Retinal pigment epithelial cell (primary cell): Measurements from ENCODE around the gene SOBP.

Experiments used
- DNase-seq: peaks from one replicate; pipeline ENCODE4 v3.0.0-alpha.2; 2010; ENCODE audit warnings: low read depth
- H3K4me3 ChIP-seq: 2 replicates; pipeline ENCODE4 v1.5.1; 2011; ENCODE audit warnings: mild to moderate bottlenecking, low read length, control low read depth, moderate library complexity
- TF ChIP-seq, protein P1 (sequence below): conservative IDR thresholded peaks from 2 replicates; pipeline ENCODE4 v1.5.1; 2011; ENCODE audit warnings: low read depth, low read length, control low read depth, inconsistent platforms

Gene SOBP

DNA sequence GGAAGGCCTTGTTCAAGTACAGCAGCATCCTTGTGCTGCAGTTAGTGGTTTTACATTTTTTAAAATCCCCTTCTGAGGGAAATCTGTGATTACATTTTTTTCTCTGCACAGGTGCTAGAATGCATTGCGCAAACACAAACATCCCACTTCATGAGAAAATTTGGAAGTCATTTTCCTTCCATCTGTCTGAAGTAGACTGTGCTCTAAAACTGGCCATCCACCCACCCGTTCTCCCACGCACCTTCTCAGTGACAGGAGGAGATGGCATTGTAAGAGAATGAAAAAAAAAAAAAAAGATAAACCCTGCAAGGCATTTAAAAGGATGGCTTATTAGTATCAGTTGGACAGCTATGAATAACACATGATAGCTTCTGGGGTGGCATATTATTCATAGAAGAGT, 65.0 kb downstream of the SOBP start:
- DNase-seq, result no peak
- H3K4me3 ChIP-seq, result no peak overlapping the region
- TF ChIP-seq, protein P1, sequence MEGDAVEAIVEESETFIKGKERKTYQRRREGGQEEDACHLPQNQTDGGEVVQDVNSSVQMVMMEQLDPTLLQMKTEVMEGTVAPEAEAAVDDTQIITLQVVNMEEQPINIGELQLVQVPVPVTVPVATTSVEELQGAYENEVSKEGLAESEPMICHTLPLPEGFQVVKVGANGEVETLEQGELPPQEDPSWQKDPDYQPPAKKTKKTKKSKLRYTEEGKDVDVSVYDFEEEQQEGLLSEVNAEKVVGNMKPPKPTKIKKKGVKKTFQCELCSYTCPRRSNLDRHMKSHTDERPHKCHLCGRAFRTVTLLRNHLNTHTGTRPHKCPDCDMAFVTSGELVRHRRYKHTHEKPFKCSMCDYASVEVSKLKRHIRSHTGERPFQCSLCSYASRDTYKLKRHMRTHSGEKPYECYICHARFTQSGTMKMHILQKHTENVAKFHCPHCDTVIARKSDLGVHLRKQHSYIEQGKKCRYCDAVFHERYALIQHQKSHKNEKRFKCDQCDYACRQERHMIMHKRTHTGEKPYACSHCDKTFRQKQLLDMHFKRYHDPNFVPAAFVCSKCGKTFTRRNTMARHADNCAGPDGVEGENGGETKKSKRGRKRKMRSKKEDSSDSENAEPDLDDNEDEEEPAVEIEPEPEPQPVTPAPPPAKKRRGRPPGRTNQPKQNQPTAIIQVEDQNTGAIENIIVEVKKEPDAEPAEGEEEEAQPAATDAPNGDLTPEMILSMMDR, result no peak

DNA sequence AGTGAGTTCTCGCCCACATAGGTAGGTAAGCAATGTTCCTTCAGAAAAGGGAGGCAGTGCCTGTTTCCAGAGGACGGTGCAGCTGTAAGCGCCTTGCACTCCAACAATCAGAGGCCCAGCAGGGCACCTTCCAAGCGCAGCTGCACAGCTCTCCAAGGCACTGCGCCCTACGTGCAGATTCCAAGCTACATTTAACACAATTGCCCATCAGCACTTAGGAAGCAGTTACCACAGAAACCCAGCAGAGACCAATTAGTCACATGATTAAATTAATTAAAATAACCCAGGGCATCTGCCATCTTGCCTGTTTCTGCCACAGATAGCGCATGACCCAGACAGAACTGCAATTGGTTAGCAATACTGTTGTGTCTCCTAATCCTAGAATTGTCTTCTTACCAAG, 65.5 kb downstream of the SOBP start:
- TF ChIP-seq, protein P1, result no peak
- H3K4me3 ChIP-seq, result no peak overlapping the region
- DNase-seq, result no peak

DNA sequence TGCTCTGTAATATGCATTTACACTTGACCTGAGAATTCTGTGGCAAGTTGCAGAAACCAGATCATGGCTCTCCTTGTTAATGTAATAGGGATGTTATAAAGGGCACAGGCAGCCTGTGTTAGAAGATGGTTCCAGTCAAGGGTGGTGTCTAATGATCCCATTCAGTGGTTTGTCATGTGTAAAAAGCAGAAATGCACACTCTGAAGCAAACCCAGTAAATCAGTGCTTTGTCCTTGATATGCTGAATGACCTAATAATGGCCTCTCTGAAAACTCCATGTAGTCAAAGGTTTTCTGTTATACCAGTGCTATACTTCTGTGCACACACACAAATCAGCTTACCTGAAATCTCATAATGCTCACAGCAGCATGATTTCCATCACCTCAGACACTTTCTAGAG, 66.2 kb downstream of the SOBP start:
- DNase-seq, result no peak
- TF ChIP-seq, protein P1, result no peak
- no peak overlapping the region for H3K4me3 ChIP-seq

DNA sequence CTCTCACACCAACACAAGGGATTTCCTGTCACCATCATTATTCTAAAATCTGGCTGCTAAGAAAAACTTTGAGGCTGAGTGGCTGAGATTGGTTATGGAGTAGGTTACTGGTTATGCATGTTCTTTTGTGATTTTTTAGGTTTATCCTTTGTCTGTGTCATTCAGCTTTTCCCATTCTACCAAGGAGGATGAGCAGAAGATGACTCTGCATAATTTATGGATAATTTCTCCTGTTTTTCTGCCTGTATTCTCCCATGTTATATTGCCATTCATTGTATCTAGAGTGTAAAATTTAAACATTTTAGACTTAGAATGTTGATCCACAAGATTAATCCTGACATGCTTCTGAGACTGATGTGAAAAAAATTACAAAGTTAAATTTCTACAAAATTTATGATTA, 67.8 kb downstream of the SOBP start:
- H3K4me3 ChIP-seq, result no peak overlapping the region
- TF ChIP-seq, protein P1, result no peak
- DNase-seq, result no peak

DNA sequence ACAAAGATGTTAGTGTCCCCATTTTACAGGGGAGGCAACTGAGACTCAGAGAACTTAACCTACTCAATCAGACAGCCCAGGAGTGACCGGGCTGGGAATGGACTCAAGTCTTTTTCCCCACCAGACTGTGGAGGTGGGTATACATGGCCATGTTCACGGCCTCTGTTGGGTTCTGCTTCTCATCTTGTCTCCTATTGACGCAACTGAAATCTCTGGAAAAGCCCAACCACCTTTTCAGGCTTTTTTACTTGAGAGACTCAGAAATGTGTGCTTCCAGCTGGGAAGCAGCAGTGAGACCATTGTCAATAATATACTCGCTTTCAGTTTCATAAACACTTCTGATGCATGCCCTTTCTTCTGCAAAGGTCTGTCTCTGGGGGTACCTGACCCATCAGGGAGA, 70.7 kb downstream of the SOBP start:
- TF ChIP-seq, protein P1, result no peak
- H3K4me3 ChIP-seq, result no peak overlapping the region
- no peak for DNase-seq

DNA sequence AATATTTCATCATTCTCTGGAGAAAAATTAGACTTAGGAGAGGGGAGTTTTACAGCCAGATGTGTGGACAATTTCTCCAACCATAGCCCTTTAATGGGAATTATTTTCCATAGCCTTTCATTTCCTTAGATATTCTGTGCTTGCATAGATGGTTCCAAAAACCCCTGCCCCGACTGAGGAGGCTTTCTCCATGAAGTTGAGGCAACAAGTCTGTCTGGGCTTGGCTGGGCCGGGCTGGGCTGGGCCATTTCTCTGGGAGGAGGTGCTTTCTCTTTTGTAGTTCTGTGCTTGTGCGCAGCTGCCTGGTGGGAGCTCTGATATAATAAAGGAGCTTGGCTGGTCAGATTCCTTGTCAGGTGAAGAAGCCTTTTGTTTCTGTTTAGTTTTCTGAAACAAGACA, 71.4 kb downstream of the SOBP start:
- H3K4me3 ChIP-seq, result no peak overlapping the region
- TF ChIP-seq, protein P1, result no peak
- no peak for DNase-seq

DNA sequence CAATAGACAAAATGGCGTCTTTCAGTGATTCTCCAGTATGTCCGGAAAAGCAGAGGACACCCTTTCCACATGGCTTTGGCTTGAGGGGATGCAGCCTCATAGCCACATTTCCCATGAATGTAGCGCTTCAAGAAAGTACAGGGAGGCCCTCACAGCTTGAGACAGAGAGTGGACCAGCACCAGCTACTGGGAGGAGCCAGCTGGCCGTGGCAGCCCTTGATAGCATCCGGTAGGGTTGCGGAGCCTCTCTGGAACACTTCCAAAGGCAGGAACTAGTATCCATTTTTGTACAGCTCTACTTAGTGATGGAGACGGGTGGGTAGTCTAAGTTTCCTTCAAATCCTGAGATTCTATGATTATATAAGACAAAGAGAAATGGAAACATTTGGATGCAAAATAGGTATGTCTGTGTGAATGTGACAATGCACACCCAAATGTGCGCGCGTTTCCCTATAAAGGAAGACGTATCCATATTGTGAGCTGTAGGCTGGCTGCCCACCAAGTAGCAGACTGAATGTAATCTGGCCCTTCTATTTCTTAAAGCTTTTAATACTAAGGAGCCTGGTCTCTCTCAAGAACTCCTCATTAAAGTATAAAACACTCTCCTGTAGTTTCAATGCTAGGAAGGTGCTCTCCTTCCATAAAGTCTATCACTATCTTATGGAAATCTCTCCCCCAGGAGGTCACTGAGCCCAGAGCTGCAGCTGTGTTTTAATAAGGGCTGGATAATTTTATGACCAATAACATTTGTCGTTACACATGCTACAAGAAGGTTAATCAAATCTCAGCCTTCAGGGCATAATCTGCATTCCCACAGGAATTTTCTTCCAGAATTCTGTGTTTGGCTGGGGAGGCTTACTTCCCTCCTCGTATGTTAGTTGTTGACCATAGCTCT, 74.0 kb downstream of the SOBP start:
- TF ChIP-seq, protein P1, result no peak
- H3K4me3 ChIP-seq, result no peak overlapping the region
- no peak for DNase-seq
